Neutrophil (primary cell): ENCODE results near the gene OR52E1.

Source experiments
- H3K27ac ChIP-seq: fragments of 200-600 bp; sonication (generic); 2 replicates; pipeline ENCODE4 v1.5.1; 2016; ENCODE audit warnings: mild to moderate bottlenecking, moderate library complexity
- H3K27me3 ChIP-seq: fragments of 200-600 bp; sonication (generic); 2 replicates; pipeline ENCODE4 v1.6.0; 2016; ENCODE audit warnings: mild to moderate bottlenecking
- H3K36me3 ChIP-seq: fragments of 200-600 bp; sonication (generic); 2 replicates; pipeline ENCODE4 v1.5.1; 2017
- H3K4me1 ChIP-seq, 2 experiments: fragments of 200-600 bp in 1 of 2; sonication (generic) in 1 of 2; 1 replicate in 1 of 2; 2 replicates in 1 of 2; pipeline versions ENCODE4 v1.5.1 to v1.6.1; 2013 to 2016; ENCODE audit warnings: low read depth in 1 of 2, low read length in 1 of 2, mild to moderate bottlenecking in 1 of 2, moderate library complexity in 1 of 2; ENCODE audit not compliant: control insufficient read depth in 1 of 2, insufficient read depth in 1 of 2
- H3K4me3 ChIP-seq, 2 experiments: fragments of 200-600 bp in 1 of 2; sonication (generic) in 1 of 2; 1 replicate in 1 of 2; 2 replicates in 1 of 2; pipeline ENCODE4 v1.5.1; 2013 to 2016; ENCODE audit warnings: low read depth in 1 of 2, low read length in 1 of 2, mild to moderate bottlenecking in 1 of 2, moderate library complexity in 1 of 2
- H3K9me3 ChIP-seq: fragments of 200-600 bp; sonication (generic); 2 replicates; pipeline ENCODE4 v1.5.1; 2016
- CTCF ChIP-seq: fragments of 200-600 bp; sonication (generic); IDR thresholded peaks from 2 replicates; pipeline ENCODE4 v1.5.1; 2016; ENCODE audit warnings: antibody characterized with exemption

OR52E1 gene

GRCh38 chr11:5115339-5115738 is 46.0 kb downstream of the OR52E1 start:
- Histone ChIP-seq H3K4me1 (no peaks in the 10 kb centered on the region), H3K4me3 (no peak overlapping the region), H3K36me3 (no peaks in the 10 kb centered on the region), H3K27me3 (no peaks in the 10 kb centered on the region), H3K9me3 (no peaks in the 10 kb centered on the region), H3K27ac (no peak overlapping the region)
- no peak for TF ChIP-seq CTCF

DNA sequence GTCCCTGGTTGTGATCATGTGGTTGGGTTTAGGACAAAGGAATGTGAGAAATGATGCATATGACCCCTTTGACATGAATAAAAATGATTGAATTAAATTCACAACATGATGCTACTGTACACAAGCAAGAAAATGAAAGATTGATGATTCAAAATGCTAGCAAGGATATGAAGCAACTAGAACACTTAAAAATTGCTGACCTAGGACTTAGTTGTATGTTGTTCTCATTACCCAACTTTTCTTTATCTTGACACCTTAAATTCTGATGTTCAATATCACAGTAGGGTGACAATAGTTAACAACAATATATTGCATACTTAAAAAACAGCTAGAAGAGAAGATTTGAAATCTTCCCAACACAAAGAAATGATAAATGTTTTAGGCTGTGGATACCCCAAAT is 48.2 kb downstream of the OR52E1 start:
- Histone ChIP-seq H3K36me3 (no peaks in the 10 kb centered on the region), H3K9me3 (no peaks in the 10 kb centered on the region), H3K4me1 (no peaks in the 10 kb centered on the region), H3K27me3 (no peaks in the 10 kb centered on the region), H3K4me3 (no peak overlapping the region), H3K27ac (no peak overlapping the region)
- no peak for TF ChIP-seq CTCF

- no peak overlapping the region for H3K4me3 ChIP-seq
- TF ChIP-seq CTCF: no peak
- H3K4me1 ChIP-seq: no peaks in the 10 kb centered on the region
- no peak overlapping the region for H3K27ac ChIP-seq
- no peaks in the 10 kb centered on the region for H3K9me3 ChIP-seq
- no peaks in the 10 kb centered on the region for H3K27me3 ChIP-seq
- no peaks in the 10 kb centered on the region for H3K36me3 ChIP-seq
Measured at GRCh38 chr11:5118893-5119292, 49.5 kb downstream of the OR52E1 start.
